Fibroblast of the conjunctiva (primary cell): Measurements from ENCODE around the gene MEAK7.

ENCODE experiments used
- DNase-seq: peaks from one replicate; pipeline ENCODE4 v3.0.0-alpha.2; 2010; ENCODE audit warnings: low read depth

MEAK7 gene

GRCh38 chr16:84511831-84512230 is 7.4 kb upstream of the MEAK7 start:
- DNase-seq: no peak

- DNase-seq: peak; percentile 77
These were observed 6.8 kb upstream of the MEAK7 start for GRCh38 chr16:84511180-84511800.

GRCh38 chr16:84509032-84509950 is 4.8 kb upstream of the MEAK7 start:
- no peak for DNase-seq

GRCh38 chr16:84508502-84508901 is 4.0 kb upstream of the MEAK7 start:
- DNase-seq: no peak

- no peak for DNase-seq
These were observed 2.8 kb upstream of the MEAK7 start for GRCh38 chr16:84507011-84507982.

GRCh38 chr16:84505249-84506187 is 1.1 kb upstream of the MEAK7 start:
- no peak for DNase-seq

GRCh38 chr16:84503751-84504395 is 586 bp downstream of the MEAK7 start:
- no peak for DNase-seq

GRCh38 chr16:84502581-84502980 is 1.9 kb downstream of the MEAK7 start:
- DNase-seq: no peak

- DNase-seq: no peak
These were observed 2.4 kb downstream of the MEAK7 start for GRCh38 chr16:84502075-84502474.

- DNase-seq: no peak
These were observed 3.3 kb downstream of the MEAK7 start for GRCh38 chr16:84501077-84501735.

GRCh38 chr16:84500531-84500930 is 3.9 kb downstream of the MEAK7 start:
- DNase-seq: no peak

GRCh38 chr16:84499638-84500037 is 4.8 kb downstream of the MEAK7 start:
- no peak for DNase-seq

GRCh38 chr16:84498859-84499620 is 5.4 kb downstream of the MEAK7 start:
- DNase-seq: no peak

- DNase-seq: no peak
These were observed 6.2 kb downstream of the MEAK7 start for GRCh38 chr16:84498223-84498610.

GRCh38 chr16:84497418-84498222 is 6.8 kb downstream of the MEAK7 start:
- DNase-seq: no peak

GRCh38 chr16:84496991-84497390 is 7.5 kb downstream of the MEAK7 start:
- DNase-seq: no peak

- DNase-seq: no peak
These were observed 9.0 kb downstream of the MEAK7 start for GRCh38 chr16:84495506-84495905.

GRCh38 chr16:84489131-84489530 is 15.3 kb downstream of the MEAK7 start:
- no peak for DNase-seq
